OCI-LY1 (cell line): ENCODE results near the gene NT5C2.

Experiments used
- CTCF ChIP-seq: fragments of 200-600 bp; sonication (generic), shearing (Covaris generic); IDR thresholded peaks from 2 replicates; pipeline ENCODE4 v1.5.1; 2017; ENCODE audit warnings: mild to moderate bottlenecking, antibody characterized with exemption, low read length, moderate library complexity, mixed read lengths
- EZH2 ChIP-seq: fragments of 200-600 bp; sonication (generic), shearing (Covaris generic); IDR thresholded peaks from 2 replicates; pipeline ENCODE4 v1.8.0; 2017; ENCODE audit warnings: borderline replicate concordance, mixed run types, mild to moderate bottlenecking, antibody characterized with exemption, low read length, moderate library complexity, mixed read lengths

DNA sequence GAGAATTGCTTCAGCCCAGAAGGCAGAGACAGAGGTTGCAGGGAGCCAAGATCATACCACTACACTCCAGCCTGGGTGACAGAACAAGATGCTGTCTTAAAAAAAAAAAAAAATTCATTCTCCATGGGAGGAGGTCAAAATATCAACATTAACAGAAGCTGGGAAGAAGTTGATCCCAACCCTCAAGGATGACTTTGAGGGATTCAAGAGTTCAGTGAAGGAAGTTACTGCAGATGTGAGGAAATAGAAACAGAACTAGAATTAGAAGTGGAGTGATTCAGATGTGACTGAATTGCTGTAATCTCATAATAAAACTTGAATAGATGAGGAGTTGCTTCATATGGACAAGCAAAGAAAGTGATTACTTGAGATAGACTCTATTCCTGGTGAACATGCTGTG is 32.9 kb upstream of the NT5C2 start:
- no peak for TF ChIP-seq CTCF
- no peak for TF ChIP-seq EZH2
